Mammary epithelial cell (primary cell): ENCODE data around the gene NOSIP.

Experiments
- CTCF ChIP-seq, 2 donors: IDR thresholded peaks in 1 of 2; conservative IDR thresholded peaks in 1 of 2; 2 replicates each; pipeline ENCODE4 v1.5.1; 2011 to 2012; ENCODE audit warnings: inconsistent platforms in 2 of 2, low read length in 2 of 2, mild to moderate bottlenecking in 2 of 2, control low read depth in 1 of 2, low read depth in 1 of 2; ENCODE audit not compliant: insufficient read depth in 1 of 2; ENCODE audit errors: extremely low read depth in 1 of 2
- EZH2 ChIP-seq: IDR thresholded peaks from 2 replicates; pipeline ENCODE4 v1.6.1; 2012; ENCODE audit warnings: low read length, inconsistent platforms, borderline replicate concordance

- no peak for TF ChIP-seq CTCF (conservative IDR thresholded peaks at IDR 0.05 in 1 of 2, IDR thresholded peaks at IDR 0.05 in 1 of 2; ENCODE audit: extremely low read depth in 1 of 2, insufficient read depth in 1 of 2, low read depth in 1 of 2, low read length in 2 of 2)
- TF ChIP-seq EZH2 = no peak
Measured at GRCh38 chr19:49528211-49528771, 52.1 kb downstream of the NOSIP start.
